GM19452 (cell line): Measurements from ENCODE around the gene OR2T35.
A peak's percentile ranks its signal among the peaks of the same experiment; 100 is the strongest.

ENCODE experiments used
- ATAC-seq: cut with Tn5 transposase; IDR thresholded peaks from one replicate; pipeline ENCODE4 v1.9.1; 2021; ENCODE audit not compliant: unreplicated experiment

The OR2T35 gene

GRCh38 chr1:248627971-248628844 is 16.9 kb downstream of the OR2T35 start:
- ATAC-seq: no peak

DNA sequence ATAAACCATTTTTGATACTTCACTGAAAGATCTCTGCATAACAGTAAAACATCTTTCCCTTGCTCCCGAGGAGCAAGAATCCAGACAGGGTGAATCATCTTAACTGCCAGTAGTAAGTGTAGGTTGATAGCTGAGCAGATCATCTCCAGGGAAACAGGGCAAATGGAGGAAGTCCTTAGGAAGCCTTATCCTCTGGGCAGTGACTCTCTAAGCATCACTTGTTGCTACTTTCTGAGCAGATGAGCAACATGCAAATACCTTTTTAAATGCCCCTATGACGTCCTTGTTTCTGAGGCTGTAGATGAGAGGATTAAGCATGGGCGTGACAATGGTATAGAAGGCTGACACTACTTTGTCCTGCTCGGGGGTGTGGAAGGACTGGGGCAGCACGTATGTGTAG is 19.1 kb downstream of the OR2T35 start:
- ATAC-seq: no peak

- no peak for ATAC-seq
Observed at GRCh38 chr1:248625166-248625565, 19.9 kb downstream of the OR2T35 start.

DNA sequence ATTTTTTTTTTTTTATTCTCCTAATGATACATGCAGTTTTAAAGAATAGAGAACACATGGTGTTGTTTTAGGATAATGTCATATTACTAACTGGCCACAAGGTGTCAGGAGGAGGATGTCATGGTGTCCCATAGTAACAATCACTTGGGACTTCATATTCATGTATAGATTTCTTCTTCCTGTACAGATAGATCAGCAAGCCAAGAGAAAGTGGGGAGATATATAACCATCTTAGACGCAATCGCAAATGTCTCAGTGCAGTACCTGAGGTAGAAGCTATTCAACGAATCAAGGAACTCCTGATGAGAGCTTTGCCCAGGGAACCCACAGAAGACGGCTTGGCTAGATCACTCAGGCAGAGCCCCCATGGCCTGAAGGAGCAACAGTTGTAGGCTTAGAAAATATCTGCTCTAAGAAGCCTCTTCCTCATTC is 22.5 kb downstream of the OR2T35 start:
- peak; percentile 77 for ATAC-seq

DNA sequence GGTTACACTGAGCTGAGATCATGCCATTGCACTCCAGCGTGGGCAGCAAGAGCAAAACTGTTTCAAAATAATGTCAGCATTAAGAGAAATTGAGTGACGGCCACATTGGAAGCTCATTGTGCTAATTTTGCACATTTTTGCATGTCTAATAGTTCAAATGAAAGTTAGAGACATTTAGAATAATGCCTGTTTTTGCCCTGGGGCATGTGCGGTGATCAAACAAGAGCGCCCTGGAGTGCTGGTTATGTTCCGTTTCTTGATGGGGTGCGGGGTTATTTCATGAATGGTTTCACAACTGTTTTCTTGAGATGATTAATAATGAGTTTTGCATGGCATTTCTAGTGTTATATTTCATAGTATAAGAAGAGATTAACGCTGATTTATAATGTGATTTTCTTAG is 23.3 kb downstream of the OR2T35 start:
- no peak for ATAC-seq

DNA sequence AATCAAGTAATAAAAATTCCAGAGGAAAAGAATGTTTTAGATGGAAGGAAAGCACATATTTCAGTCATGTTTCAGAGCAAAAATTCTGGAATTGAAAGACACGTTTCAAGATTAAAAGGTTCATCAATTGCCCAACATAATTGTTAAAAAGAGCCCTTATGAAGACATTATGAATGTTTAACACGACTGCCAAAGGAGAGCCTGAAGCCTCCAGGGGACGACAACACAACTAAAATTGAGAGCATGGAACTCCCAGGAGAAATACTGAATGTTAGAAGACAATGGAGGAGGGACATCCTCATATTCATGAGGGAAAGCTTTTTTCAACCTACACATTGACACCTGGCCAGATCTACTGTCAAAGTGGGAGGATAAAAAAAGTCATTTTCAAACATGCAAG is 26.2 kb downstream of the OR2T35 start:
- ATAC-seq: no peak

DNA sequence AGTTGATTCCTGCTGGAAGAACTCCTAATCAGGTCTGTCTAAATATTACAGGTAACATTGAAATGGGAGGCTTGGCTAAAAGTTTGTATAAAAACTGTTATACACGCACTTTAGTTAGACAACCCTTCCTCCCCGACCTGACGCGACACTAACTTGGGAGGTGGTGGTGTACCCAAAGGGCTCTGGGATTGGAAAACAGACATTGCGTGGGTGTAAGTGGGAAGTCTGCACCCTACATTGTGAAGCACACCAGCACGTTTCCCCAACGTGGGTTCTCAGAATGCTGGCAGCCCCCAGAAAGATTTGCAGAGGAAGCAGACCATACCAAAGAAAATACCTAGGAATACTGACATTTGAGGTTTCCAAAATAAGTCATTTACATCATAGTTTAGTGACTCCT is 27.0 kb downstream of the OR2T35 start:
- no peak for ATAC-seq

DNA sequence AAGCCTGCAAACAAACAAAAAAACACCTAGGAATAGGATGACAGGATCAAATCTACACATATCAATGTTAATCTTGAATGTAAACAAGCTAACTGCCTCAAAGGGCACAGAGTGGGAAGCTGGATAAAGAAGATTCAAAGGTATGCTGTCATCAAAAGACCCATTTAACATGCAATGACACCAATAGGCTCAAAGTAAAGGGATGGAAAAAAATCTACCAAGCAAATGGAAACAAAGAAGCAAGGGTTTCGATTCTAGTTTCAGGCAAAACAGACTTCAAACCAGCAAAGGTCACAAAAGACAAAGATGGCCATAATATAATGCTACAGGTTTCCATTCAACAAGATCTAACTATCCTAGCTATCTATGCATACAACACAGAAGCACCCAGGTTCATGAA is 31.3 kb downstream of the OR2T35 start:
- no peak for ATAC-seq

- no peak for ATAC-seq
Observed at GRCh38 chr1:248611883-248612414, 33.1 kb downstream of the OR2T35 start.

GRCh38 chr1:248610301-248610700 is 34.8 kb downstream of the OR2T35 start:
- no peak for ATAC-seq

- ATAC-seq: no peak
Observed at GRCh38 chr1:248599396-248599795, 45.7 kb downstream of the OR2T35 start.

- ATAC-seq: no peak
Observed at GRCh38 chr1:248597589-248597988, 47.5 kb downstream of the OR2T35 start, which contains the start of gene OR2T10. OR2T10 (minus strand) TSS chr1:248597700; CDS start chr1:248593768, 3,932 bp downstream.

DNA sequence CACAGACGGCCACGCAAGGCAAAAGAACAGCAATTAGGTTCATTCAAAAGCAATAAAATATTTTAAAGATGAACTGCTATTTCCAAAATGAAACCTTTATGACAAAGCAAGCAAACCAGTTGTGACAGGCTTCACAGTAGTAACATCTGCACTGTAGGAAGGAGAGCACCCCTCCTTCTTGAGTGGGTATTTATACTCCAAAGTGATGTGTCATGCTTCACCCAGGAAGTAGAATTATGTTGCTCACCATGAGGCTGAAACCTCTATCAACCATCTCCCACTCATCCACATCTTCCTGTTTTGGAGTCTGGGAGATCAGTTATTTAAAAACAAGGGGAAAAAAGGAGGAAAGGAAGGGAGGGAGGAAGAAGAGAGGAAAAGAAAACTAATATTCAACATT is 48.5 kb downstream of the OR2T35 start:
- ATAC-seq: no peak

- ATAC-seq: no peak
Observed at GRCh38 chr1:248593226-248593625, 51.9 kb downstream of the OR2T35 start.

GRCh38 chr1:248592655-248593054 is 52.4 kb downstream of the OR2T35 start:
- no peak for ATAC-seq

GRCh38 chr1:248590055-248590454 is 55.0 kb downstream of the OR2T35 start:
- no peak for ATAC-seq

GRCh38 chr1:248589334-248589733 is 55.7 kb downstream of the OR2T35 start:
- no peak for ATAC-seq
